NCI-H460 (cell line): ENCODE measurements around the gene SEMA6A. TPM values are rescaled to one million over a fixed set of nuclear protein-coding genes. Genes with fewer than 3 reads are reported as not detected.
"Not testable (repeated sequence)": the region's sequence is repeated elsewhere in the genome, so short reads cannot be mapped to it uniquely, and the experiment has no call there.

ENCODE experiments used
- DNase-seq: peaks from one replicate; pipeline ENCODE4 v3.0.0-alpha.2; 2016; ENCODE audit warnings: low read depth; ENCODE audit errors: extremely low read depth
- total RNA-seq: library from RNA; depleted of rRNA; stranded (reverse); fragments of >200 nt; shearing (Covaris generic); gene quantifications from 2 replicates; pipeline ENCODE4 v1.2.3, GENCODE V29; 2014

The SEMA6A gene
- total RNA-seq, 1 experiment from 2014 or later = 0.94 TPM

- no peak for DNase-seq
Observed at GRCh38 chr5:116524051-116524904, 50.3 kb downstream of the SEMA6A start.

DNA sequence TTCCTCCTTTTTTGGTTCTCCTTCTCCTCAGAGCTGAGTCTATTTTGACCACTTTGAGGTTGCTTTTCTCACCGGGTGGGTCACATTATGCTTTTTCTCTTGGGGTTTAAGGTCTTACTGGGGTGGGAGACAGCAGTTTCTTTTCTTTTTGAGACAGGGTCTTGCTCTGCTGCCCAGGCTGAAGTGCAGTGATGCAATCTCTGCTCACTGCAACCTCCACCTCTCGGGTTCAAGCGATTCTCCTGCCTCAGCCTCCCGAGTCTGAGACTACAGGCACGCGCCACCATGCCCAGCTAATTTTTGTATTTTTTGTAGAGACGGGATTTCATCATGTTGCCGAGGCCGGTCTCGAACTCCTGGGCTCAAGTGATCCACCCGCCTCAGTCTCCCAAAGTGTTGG is 51.4 kb downstream of the SEMA6A start:
- DNase-seq = not testable (repeated sequence)

DNA sequence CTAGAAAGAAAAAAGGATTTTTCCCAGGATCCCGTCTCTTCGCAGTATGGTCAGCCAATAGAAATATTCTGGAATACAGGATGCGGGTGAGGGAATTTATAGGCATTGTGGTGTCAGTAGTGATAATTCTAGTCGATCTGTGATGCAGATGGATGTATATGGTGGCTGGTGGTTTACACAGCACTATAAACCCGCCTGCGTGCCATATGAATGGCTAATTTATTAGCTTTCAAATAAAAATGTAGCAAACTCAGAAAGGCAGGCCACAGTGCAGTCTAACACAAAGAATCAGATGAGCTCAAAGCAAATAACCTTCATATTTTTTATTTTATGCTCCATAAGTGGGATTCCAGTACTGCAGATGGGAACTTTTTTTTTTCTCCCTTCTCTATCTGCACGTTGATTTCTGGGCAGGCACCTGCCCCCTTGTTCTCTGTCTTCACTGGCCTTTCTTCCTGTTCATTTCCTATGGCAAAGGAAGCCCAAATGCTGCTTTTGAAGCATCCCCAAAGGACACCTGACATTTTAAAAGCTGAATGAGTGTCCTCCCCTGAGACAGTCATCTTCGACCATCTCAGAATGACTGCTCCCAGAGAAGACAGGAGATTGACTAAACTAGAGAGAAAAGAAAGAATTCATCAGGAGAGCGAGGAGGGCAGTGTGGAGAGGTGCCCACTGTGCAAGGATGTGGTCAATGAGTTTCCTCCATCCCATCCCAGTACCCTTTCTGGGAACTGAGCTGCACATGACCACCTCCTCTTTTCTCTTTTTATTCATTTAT is 52.1 kb downstream of the SEMA6A start:
- no peak for DNase-seq

GRCh38 chr5:116521173-116521872 is 53.3 kb downstream of the SEMA6A start:
- no peak for DNase-seq

DNA sequence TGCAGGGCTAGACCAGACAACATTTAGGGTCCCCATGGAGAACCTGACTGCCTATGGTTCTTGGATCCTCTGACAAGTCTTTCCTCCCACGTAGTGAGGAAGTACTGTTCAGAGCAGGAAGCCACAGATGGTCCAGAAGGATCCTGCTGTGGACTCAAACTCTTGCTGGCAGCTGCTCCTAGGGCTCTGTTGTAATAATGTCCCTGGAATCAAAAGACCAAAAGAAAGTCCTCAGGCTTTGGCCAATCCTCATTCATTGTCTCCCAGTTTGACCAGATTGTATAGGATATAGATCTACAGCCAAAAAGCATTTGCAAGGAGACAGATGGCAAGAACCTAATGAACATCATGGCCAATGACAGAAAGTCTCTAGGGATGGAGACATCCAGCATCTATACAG is 53.9 kb downstream of the SEMA6A start:
- DNase-seq = no peak

GRCh38 chr5:116518423-116518822 is 56.2 kb downstream of the SEMA6A start:
- DNase-seq = no peak

GRCh38 chr5:116517488-116517887 is 57.1 kb downstream of the SEMA6A start:
- DNase-seq = no peak

DNA sequence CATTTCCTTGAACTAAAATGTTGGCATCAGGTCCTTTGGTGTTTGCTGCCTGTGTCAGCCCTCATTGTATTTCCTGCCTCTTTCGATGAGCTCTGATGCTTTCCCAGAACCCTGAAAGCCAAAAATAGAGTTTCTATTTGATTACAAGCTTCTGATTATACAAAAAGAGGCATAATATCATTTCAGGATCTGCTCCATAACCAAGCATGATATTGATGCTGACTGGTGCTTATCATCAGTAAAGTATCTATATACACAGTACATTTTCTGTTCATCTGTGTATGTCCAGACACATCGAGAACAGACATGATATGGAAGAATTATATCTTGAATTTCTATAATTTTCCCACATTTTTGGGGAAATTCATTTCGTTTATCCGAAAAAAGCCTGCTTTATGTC is 58.6 kb downstream of the SEMA6A start:
- DNase-seq = no peak

GRCh38 chr5:116514421-116514970 is 60.1 kb downstream of the SEMA6A start:
- DNase-seq = no peak

- no peak for DNase-seq
Observed at GRCh38 chr5:116510517-116510916, 64.1 kb downstream of the SEMA6A start.

GRCh38 chr5:116509483-116510244 is 65.0 kb downstream of the SEMA6A start:
- no peak for DNase-seq

- DNase-seq = no peak
Observed at GRCh38 chr5:116508835-116509234, 65.8 kb downstream of the SEMA6A start.

DNA sequence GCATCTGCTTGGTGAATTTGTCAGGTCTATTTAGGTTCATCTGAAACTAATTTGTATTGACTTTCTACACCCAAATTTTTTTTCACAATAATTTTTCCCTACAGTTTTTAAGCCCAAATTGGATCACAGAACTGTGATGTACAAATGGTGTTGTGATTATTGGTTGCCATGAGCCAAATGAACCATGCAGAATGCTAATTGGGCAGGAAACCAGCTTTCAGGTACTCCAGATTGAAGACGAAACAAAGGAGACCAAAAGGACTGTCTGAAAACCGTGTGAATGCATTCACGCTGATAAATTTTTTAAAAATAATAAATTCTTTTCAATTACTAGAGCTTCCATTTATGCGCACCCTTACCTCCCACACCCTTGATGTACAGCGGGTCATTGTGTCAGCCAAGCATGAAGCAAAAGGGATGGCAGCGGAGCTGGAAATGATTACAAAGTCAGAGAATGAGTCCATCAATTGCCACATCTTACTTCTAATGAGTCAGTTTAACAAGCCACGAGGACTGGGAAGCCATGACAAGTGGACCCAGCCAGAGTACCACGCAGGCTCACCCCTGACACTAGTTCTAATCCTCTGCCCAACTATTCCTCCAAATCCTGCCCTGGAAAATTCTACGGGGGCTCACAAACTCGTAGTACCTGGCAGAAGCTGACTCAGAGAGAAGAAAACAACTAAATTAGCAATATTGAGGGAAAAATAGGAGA is 66.5 kb downstream of the SEMA6A start:
- DNase-seq = no peak

- no peak for DNase-seq
Observed at GRCh38 chr5:116507051-116507537, 67.5 kb downstream of the SEMA6A start.

DNA sequence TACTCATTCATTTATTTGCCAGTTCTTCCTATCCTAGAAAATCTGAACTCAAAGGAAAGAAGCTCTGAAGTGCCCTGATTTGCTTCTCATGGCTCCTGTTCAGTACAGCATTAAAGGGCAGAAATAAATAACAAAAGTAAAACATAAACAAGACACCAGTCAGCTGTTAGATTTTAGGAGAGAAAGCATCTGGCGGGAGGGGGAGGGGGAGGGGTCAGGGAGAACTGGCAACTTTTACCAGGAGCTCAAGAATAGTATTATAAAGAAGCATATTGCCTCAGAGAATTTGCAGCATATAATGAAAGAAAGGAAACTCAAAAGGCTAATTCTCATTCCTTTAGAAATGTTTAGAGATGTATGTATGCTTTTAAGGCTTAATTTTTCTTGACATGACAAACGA is 68.1 kb downstream of the SEMA6A start:
- DNase-seq = no peak

GRCh38 chr5:116504593-116505166 is 69.9 kb downstream of the SEMA6A start:
- no peak for DNase-seq

- no peak for DNase-seq
Observed at GRCh38 chr5:116502616-116503015, 72.0 kb downstream of the SEMA6A start.

- DNase-seq = no peak
Observed at GRCh38 chr5:116502138-116502537, 72.5 kb downstream of the SEMA6A start.

- no peak for DNase-seq
Observed at GRCh38 chr5:116498503-116499048, 76.0 kb downstream of the SEMA6A start.
